ENCODE measurements around the gene REEP1.
"Not testable (repeated sequence)": the region's sequence is repeated elsewhere in the genome, so short reads cannot be mapped to it uniquely, and the experiment has no call there.

Gene REEP1

DNA sequence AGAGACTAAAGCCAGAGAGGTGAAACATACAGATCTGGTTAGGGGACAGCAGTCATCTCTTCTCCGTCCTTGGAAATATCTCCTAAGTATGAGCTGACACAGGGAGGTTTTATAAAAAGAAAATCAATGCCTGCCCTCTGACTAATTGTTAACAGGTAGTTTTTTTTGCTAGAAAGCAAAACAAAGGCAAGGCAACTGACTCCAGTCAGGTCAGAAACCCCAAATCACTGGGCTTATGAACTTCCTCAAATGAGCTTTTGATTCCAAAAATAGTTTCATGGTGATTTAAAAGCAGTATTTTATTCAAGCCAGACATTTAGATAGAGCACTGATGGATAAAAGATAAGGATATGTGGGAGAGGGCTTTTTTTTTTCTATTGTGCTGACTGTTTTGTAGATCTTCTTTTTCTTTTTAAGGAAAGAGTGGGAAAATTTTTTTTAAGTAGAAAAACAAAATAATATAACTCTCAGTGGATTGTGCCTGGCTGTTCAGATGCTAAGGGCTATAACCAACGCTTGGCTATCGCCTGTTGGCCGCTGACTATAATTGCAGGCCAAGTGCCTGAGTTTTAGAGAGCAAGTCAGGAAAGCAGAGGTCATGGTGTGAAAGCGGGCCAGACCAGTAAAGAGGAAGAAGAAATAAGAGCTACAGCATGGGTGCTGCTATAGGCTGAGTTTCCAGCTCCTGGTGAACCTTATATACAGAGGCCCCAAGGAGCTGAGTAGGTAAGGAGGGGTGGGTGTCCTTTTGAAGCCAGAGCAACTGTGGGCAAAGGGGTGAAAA is 93.3 kb downstream of the REEP1 start:
- no peak for DNase-seq (ENCODE audit: low spot score)

DNA sequence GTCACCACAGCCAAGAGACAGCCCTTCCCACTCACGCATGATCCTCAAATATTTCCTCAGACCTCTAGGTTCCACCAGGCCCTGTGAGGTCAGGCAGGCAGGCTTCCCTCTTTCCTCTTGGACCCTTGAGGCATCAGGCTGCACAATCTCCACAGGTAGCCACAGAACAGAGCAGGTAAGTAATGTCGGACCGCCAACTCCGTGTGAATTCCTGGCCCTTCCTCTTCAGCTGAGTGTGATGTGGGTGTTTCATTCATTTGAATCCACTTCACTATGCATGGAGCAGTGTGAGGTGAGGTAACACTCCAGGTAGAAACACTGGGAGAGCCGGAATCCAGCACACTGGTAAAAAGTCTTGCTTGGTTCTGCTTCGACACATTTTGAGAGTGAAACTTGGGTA is 94.2 kb downstream of the REEP1 start:
- no peak for DNase-seq (ENCODE audit: low spot score)

DNA sequence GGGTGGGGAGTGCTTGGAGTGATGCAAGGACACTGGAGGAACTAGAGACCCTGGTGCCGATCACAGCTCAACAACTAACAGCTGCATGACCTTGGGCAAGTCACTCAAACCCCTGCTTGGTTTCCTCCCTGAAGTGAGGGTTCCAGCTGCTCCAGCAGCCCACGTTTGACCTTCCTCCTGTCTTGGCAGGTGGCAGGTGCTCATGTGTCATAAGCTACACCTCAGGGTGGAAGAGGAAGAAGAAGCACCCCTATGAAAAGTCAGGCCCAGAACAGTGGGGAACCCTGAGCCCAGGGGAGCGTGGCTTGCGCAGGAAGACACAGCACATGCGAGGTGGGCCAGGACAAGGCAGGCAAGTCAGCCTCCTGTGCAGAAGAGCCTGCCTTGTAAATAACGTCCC is 95.8 kb downstream of the REEP1 start:
- no peak for DNase-seq (ENCODE audit: low spot score)

DNA sequence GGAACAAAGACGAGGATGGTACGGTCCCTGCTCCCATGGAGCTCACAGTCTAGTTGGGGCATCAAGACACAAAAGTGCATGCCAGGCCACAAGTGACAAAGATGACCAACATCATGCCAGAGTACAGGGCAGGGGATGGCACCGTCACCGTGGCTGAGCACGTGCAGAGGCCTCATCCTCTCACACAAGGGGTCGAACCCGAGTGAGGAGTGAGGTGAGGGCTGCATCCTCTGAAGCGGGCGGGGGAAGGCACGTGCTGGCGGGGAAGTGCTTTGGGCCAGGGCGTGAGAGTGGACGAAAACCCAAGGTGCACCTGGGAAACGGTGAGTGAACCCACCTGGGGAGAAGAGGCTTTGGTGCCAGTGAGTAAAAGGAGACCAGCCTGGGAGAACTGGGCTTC is 97.2 kb downstream of the REEP1 start:
- DNase-seq (ENCODE audit: low spot score), result no peak

DNA sequence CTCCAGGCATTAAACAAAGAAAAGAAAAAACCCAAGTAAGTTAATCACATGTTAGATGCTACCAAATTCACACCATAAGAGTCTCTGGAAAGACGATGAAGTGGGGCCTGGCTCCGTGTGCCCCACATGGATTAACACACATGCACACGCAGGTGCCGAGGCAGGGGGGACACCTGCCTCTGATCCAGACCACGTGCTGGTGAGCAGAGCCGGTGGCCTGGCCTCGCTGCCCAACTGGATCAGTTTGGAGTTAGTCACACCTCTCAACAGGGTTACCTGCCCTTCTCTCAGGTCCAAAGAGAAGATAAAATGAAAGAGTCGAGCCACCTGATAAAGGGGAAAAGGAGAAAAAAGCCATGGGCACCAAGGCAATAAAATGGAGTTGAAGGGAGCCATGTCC is 97.7 kb downstream of the REEP1 start:
- no peak for DNase-seq (ENCODE audit: low spot score)

DNA sequence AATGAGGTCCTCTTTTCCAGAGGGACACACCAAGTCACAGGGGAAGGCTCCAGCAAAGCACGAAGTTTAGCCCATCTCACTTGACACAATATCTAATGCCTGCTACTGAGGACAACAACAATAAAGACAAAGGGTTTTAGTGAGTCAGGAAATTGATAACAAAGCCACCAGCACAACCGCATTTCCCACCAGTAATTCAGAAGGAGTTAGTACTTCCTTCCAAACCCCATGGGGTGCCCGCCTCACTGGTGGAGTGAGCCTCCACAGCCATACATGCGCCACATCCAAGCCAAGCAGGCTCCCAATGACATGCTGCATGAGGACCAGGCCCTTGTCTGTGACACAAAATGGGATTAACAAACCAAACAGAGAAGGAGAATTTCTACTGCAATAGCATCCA is 98.1 kb downstream of the REEP1 start:
- DNase-seq (ENCODE audit: low spot score), result no peak

DNA sequence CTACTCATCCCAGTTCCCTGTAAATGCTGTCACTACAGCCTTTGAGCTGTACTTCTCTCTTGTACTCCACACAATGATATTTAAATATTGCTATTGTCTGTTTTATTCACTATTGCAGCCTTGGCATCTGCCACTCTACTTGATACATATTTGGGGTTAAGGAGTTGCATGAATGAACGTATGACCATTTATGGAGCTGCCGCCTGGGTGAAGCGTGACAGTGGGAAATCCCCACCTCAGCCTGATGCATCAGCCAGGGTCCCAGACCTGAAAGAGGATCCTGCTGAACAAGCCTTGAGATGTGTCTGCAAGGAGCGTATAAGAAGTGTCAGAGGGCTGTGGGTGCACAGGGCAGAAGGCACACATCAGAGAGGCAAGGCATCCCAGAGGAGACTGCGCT is 99.1 kb downstream of the REEP1 start:
- no peak for DNase-seq (ENCODE audit: low spot score)

DNA sequence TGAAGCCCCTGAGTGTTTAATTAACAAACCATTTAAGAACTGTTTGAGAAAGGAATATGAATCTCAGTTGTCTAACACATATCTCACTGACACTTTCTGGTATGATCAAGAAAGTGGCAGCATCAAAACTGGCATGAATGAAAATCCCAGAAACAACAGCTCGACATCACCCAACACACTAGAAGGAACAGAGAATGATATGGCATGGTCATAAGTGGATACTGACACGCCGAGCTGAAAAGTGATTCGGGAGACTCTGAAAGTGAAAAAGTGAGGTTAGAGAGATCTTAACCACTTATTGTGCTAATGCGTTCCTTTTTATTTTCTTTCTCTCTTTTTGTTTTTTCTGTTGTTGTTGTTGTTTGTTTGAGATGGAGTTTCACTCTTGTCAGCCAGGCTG is 100.3 kb downstream of the REEP1 start:
- no peak for DNase-seq (ENCODE audit: low spot score)

DNA sequence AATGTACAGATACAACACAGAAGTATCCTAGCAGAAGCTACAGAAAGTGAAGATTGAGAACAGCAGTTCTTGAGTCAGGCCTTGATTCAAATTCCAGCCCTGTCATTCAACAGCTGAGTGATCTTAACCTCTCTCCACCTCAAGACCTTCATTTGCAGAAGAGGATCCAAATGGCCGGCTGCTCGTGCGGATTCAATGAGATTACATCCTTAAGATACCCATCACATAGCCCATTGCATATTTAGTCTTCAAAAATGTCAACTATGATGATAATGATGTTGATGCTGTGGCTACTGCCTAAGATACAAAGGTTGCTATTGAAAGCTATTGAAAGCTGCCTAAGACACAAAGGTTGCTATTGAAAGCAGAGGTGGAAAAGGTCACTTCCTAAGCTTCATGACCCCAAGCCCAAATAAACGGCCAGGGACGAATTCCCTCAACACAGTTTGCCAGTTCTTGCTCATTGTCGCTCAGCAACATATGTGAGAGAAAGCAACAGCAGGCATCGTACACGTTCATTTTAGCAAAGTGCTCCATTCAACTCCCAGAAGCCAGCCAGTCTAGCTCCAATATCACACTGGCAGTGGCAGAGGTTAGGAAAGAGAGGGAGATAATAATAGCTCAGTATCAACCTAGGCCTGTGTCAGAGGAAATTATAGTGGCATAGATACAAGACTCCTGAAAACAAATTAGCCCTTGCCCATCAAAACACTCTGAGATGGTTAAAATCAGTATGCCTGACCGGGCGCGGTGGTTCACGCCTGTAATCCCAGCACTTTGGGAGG is 102.0 kb downstream of the REEP1 start:
- DNase-seq (ENCODE audit: low spot score), result no peak

DNA sequence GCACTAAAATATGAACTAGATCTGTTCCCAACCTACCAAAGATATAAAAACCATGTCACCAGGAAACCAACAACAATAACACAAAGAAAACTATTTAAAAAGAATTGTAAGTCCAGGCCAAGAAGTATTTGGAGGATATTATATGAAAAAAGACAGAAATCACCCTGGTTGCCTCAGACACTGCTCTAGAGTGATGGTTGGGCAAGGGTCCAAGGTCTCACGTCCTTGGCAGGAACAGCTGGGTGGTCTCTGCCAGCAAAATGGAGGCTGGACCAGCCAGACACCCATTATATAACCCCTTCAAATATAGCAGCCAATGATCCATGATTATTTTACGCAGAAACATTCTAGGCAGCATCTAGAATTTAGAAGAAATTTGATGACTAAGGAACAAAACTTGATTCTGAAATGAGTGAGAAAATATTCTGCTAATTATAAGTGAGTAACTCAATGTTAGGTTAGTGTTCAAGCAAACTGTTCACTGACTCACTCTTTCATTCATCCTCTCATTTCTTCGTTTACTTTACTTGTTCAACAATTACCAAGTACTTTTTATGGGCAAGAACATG is 102.8 kb downstream of the REEP1 start:
- DNase-seq (ENCODE audit: low spot score), result no peak

DNA sequence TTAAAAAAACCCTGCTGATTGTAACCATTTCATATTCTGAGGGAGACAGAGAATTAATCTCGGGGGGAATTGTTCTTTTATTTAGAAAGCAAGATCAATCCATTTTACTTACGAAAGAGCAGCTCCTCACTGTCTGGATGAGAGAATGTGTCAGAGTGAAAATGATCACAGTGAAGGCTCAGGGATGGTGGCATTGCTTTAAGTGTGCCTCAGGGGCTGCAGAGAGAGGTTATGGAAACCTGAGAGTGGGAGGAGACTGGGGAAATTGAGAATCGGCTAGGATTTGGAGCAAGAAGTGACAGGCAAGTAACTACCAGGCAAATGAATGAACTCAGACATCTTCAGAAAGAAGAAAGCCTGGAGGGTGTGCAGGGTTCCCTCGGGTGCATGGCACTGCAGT is 104.0 kb downstream of the REEP1 start:
- DNase-seq (ENCODE audit: low spot score), result no peak

DNA sequence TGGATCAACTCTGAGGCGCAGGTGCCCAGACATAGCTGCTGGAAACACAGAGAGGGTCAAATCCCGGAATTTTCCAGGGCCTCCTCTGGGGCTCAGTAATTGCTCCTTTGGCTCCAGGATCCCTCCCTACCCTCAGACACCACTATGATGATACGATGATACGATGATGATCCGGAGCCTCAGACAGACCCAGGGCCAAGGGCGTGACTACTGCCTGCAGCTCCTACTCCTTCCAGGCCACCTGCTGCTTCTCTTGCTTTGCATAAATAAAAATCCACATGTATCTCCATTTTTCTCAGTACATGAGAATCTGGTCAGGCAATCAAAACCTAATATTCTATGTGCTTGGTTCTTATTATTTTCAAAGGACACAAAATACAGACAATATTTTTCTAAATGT is 104.5 kb downstream of the REEP1 start:
- no peak for DNase-seq (ENCODE audit: low spot score)

DNA sequence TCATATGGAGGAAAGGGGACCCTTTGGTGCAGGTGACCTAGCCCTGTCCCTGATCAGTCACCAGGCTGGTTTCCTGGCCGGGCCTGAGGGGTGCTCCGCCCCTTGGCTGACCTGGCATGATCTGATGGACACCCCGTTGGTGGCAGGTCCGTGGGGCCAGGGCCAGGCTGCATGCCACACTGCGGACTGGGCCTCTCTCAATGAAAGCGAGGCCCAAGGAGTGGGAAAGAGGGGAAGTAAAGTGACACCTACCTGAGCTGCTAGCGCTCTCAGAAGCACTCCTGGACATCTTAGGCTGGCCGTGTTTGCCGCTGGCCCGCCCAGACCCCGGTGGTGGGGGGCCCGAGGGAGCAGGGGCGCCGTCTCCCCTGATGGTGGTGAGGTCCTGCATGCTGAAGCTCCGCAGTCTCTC is 105.0 kb downstream of the REEP1 start:
- no peak for DNase-seq (ENCODE audit: low spot score)

DNA sequence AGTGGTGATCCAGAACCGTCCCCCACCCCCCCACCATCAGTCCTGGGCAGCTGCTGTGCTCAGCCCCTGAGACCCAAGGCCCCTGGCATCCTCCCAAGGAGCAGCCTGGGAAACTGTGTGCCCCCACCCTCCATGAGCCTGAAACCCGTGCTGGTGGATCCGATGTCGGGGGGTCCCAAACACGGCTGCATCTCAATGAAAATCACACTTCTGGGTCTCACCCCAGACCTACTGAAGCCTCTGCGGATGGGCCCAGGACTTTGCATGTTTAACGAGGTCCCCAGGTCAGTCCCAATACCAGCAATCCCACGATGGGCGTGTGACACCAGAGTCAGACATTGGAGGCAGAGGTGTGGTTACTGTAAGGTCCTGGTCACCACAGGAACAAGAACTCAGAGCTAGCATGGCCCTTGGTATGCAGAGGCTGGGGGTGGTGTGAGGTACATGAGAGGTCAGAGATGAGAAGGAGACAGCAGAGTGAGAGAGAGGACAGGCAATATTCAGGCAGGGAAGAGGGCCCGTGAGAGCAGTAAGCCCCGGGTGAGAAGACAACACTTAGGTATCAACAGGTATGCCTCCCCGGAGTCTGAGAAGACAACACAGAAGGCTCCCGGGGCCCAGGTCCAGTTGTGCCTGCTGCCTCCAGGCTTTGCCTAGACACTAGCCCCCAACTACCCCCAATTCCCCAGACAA is 105.6 kb downstream of the REEP1 start:
- DNase-seq (ENCODE audit: low spot score), result no peak

DNA sequence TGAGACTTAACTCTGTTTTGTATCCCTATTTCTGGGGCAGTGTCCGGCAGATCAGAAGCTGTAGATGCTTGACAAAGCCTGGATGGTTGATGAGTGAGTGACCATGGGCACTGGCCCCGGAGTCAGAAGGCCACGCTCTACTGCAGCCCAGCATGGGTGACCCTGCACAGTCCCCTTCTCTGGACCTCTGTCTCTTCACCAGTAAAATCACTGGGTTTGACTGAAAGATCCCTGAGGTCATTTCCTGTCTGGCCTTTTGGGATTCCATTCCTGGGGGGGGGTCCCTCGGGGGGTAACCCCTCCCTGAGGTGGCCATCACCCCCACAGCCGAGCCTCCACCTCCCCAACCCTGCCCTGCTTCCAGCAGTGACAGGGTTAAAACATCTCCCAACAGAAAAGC is 106.5 kb downstream of the REEP1 start:
- DNase-seq (ENCODE audit: low spot score), result no peak

DNA sequence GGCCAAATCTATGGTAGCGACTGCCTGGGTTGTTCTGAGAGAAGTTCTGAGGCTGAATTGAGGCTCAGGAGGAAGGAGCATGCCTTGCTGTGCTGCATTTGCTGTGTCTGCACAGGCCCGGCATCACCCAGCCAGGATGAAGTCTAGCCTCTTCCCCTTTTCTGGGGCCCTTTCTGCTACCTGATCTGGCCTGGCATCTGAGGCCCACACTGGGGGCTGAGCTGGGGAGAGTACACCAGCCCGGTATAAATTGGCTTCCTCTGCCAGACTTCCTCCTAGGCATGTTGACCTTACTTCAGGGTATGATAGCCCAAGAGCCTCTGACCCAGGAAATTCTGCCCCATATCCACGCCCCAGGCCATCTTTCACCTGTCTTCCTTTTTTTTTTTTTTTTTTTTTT is 108.2 kb downstream of the REEP1 start:
- no peak for DNase-seq (ENCODE audit: low spot score)

DNA sequence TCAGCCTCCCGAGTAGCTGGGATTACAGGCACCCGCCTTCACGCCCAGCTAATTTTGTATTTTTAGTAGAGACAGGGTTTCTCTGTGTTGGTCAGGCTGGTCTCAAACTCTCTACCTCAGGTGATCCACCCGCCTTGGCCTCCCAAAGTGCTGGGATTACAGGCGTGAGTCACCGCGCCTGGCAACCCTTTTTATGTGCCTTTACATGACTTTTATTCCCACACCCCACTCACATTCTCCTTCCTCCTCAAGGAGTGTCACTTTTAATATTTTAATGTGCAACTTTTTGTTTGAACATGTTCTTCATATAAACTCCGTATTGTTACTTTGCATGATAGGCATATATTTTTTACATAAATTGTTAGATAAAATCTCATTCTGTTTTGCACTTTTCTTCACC is 108.9 kb downstream of the REEP1 start:
- DNase-seq (ENCODE audit: low spot score), result not testable (repeated sequence)

DNA sequence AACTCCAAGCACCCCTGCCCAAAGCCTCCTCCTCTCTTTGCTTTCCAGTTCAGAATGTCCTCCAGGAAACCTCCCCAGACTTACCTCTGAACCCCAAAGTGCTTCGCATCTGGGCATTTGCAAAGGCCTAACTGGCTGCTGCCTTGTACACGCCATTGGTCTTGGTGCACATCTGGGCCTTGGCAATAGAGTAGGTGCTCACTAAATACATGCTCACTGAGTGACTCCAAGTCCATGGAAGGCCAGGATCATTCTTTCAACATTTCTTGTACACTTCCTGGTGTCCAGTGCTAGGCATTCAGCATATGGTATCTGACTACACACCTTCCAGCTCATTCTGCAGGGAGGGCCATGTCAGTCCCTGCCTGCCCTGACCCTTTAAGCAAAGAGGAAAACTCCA is 109.7 kb downstream of the REEP1 start:
- DNase-seq (ENCODE audit: low spot score), result no peak

DNA sequence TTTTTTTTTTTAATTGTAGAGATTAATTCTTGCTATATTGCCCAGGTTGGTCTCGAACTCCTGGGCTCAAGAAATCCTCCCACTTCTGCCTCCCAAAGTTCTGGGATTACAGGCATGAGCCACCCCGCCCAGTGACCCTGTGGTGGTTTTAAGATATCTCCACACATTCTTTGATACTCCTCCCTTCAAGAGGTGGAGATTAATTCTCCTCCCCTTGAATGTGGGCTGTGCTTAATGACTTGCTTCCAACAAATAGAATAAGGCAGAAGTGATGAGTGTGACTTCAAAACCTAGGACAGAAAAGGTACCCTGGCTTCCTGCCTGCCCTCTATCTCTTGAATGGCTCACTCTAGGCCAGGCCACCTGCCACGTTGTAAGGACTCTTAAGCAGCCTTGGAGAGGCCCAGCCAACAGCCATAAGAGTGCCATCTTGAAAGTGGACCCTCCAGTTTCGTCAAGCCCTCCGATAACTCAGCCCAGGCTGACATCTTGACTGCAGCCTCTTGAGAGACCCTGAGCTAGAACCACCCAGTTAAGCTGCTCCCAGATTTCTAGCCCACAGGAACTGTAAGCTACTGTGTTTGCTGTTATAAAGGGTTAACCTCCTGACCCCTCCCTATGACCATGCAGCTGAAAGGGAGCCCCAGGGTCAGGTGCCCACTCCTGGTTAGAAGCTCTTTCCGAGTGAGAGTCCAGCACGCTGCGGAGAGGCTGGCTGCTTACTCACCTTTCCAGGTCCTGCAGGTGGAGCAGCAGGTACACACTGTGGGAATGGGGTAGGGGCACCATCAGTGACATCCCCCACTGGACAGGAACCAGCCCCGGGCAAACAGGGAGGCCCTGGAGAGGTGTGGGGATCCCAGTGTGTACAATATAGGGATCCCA is 110.5 kb downstream of the REEP1 start:
- DNase-seq (ENCODE audit: low spot score), result no peak

DNA sequence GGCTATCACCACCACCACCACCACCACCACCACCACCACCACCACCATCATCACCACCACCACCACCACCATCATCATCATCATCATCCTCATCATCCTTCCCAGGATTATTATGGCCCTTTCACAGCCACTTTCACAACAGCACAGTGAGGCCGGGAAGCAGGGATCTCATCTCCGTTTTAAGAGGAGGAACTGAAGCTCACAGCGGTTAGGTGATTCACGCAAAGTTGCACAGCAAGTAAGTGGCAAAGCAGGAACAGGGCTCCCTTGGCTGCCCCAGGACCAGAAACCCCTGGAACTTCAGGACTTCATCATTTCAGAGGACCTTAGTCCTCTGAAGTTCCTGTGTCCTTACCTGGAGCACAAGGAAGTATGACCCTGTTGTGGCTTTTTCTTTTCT is 111.4 kb downstream of the REEP1 start:
- DNase-seq (ENCODE audit: low spot score), result no peak

DNA sequence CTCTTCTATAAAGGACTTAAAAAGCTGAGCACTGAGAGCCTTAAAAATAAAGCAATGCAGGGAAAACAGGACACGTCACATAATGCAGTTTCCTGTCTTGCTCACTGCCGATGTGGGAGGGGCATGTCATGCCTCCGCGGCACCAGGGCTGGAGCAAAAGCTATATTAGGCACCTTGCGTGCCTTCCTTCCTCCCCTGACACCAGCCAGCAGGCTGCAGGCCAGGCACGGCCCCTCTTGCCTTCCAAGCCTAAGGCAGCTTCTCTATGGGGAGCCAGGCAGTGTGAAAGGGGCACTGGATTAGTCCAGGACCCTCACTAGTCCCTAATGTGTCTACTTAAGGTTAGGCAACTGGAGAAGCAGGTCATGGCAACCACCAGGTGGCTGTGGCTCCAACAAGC is 111.8 kb downstream of the REEP1 start:
- DNase-seq (ENCODE audit: low spot score), result peak; percentile 27

All from AG08395 (cell line).